Heart left ventricle (tissue), 13 donors: ENCODE measurements around the gene NEDD4L.

Source experiments
- POLR2A ChIP-seq, 2 donors: fragments of 450-650 bp; IDR thresholded peaks; one replicate each; pipeline ENCODE4 v1.6.1; 2017; ENCODE audit warnings: antibody characterized with exemption in 2 of 2, mild to moderate bottlenecking in 2 of 2, moderate library complexity in 2 of 2
- TF ChIP-seq, protein P1 (sequence below), 12 donors: fragments of 200-600 bp; sonication (generic) in 4 of 12; IDR thresholded peaks; one replicate each; pipeline versions ENCODE4 v1.5.0 to v1.8.0; 2018 to 2022; ENCODE audit warnings: antibody characterized with exemption in 12 of 12, mild to moderate bottlenecking in 5 of 12
- donor health status: ischemic (EF 13 %, LVEDD 7.1; RV severe dilation, severe dysfunction).
- donor health status: DM: no; HTN: yes; CAD: no.
- donor health status: DM: no; HTN: no; CAD: no.
- donor health status: ischemic (EF 25% LVEDD 6.9; RV normal size, moderate dysfunction).
- donor health status: ischemic (EF 25% LVEDD 5.7; RV mildly dilated, moderate dysfunction).
- donor health status: ischemic (EF 35%, LVEDD 5.7; RV mildly dilated, moderate dysfunction).
- donor health status: nonischemic (EF 11% LVEDD 7.7; RV severe dilation, severe dysfunction).
- donor health status: DM: yes; HTN: yes; CAD: no.
- donor health status: PGD.
- donor health status: ischemic (EF 29% LVEDD 5.4; RV normal size, mild dysfunction).
- donor health status: nonischemic (EF 23%, LVEDD 6.1; RV moderate dilation, normal function).

DNA sequence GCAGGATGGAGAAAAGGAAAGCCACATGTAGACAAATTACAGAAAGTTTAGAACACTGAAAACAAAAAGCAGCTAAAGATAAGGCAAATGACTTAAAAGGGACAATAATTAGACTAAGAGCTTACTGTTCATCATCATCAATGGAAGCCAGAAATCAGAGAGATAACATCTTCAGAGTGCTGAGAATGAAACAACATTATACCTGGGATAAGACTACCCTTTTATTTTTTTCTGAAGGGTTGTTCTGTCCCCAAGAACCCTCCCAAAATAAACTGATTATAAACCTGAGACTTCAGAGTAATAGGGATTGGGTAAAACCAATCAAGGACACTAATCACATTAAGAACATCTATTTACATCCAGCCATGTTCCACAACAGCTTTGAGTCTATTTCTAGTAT lies 6.9 kb upstream of the NEDD4L start:
- TF ChIP-seq, protein P1, sequence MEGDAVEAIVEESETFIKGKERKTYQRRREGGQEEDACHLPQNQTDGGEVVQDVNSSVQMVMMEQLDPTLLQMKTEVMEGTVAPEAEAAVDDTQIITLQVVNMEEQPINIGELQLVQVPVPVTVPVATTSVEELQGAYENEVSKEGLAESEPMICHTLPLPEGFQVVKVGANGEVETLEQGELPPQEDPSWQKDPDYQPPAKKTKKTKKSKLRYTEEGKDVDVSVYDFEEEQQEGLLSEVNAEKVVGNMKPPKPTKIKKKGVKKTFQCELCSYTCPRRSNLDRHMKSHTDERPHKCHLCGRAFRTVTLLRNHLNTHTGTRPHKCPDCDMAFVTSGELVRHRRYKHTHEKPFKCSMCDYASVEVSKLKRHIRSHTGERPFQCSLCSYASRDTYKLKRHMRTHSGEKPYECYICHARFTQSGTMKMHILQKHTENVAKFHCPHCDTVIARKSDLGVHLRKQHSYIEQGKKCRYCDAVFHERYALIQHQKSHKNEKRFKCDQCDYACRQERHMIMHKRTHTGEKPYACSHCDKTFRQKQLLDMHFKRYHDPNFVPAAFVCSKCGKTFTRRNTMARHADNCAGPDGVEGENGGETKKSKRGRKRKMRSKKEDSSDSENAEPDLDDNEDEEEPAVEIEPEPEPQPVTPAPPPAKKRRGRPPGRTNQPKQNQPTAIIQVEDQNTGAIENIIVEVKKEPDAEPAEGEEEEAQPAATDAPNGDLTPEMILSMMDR (IDR thresholded peaks at IDR 0.05), result no peak
- no peak for TF ChIP-seq POLR2A (IDR thresholded peaks at IDR 0.05)
